A204.1 (cell line): ENCODE results near the gene ADAM19.

Source experiments
- FAIRE-seq: peaks from 2 replicates; lab custom pipeline; 2012; peaks lifted over from hg19 to GRCh38; lab: Jason Lieb, UNC

Gene ADAM19

GRCh38 chr5:157516006-157516405 lies 59.6 kb downstream of the ADAM19 start:
- FAIRE-seq, result no peak

GRCh38 chr5:157514974-157515373 lies 60.6 kb downstream of the ADAM19 start:
- FAIRE-seq, result no peak

- no peak for FAIRE-seq
These were observed 62.4 kb downstream of the ADAM19 start for GRCh38 chr5:157513182-157513581.

DNA sequence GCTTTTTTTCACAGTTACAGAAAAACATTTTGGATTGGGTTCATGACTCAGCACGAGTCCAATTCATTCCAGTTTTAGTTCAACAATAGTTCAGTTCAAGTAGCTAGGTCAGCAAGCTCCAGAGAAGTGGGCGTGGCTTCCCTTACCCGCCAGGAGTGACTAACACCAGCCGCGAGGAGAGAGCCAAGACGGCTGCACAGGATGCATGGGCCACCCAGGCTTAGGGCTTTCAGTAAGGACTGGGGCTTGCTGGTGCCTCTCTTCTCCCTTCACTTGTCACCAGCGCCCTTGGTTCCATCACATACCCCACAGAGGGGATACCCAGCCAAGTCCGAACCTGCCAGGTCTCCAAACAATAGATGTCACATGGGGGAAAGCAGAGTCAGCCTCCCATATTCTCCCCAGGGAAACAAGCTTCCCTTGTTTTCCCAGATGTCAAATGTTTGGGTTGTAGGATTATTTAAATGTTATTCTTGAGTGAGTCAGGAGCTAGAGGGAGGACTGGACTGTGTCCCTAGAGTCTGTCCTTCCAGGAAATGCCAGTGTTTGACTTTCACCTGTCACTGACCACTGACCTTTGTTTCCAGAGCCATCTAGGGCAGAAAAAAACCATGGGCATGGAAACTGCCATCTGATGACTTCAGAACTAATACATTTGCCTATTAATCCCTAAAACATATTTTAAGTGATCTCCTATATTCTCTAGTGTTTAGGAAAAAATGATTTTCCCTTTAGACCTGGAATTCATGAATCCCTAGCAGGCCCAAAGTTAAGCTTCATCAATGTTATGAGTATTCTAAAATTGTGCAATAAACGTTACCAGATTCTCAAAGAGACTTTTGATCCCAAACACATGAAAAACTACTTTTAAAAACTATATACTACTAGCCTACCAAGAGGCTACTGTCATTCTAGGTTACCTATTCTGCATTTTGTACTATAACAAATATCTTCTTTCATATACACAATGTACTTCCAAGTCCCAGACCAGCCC lies 63.6 kb downstream of the ADAM19 start:
- no peak for FAIRE-seq

- FAIRE-seq, result no peak
These were observed 64.9 kb downstream of the ADAM19 start for GRCh38 chr5:157510682-157511081.

- no peak for FAIRE-seq
These were observed 66.0 kb downstream of the ADAM19 start for GRCh38 chr5:157509587-157509986.

DNA sequence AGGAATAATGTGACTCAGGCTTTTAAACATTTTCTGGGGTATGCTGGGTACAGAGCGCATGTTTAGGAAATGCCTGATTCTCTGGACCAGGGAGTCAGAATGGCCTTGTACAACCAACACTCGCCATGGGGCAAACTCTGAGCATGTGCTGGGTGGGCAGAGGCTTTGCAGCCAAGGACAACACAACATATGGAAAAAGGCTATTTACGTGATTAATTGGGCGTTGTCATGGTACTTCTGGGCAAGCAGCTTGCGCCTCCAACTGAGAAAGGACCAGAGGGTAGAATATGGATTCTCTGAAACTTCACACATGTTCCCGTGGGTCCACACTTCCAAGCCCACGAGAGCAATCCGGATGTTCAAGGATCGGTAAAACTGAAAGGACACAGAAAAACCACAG lies 66.5 kb downstream of the ADAM19 start:
- no peak for FAIRE-seq

DNA sequence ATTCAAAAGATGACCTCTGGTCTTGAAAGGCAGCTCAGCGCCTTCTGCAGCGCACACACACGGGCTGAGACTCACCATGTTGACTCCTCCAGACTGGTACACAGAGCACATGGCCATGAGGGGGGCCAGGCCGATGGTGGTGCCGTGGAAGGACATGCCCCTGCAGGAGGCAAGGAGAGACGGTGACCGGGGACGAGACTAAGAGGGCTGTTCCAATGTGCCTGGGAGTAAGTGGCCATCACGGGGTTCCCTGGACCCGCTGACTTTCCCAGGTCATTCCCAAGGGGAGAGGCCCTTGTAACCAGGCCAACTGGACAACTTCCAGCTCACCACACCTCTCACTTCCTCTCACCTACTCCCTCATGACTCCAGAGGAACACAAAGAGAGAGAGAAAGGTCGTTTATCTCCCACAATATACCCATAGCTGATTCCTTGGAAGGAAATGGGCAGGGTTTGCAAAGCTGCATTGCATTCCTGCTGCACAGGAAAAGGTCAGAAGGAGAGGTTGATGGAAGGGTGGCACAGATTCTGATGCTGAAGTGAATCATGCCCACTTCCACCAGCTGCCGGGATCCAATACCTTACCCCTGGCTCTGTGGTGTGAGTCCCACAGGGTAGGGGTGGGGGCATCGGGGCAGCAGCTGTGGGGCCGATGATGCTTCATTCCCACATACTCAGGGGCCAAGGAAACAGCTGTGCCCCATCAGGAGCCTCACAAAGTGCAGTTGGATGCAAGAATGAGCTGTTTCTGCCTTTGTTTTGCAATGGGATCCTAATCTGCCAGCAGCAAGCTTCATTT lies 68.4 kb downstream of the ADAM19 start:
- FAIRE-seq, result no peak

DNA sequence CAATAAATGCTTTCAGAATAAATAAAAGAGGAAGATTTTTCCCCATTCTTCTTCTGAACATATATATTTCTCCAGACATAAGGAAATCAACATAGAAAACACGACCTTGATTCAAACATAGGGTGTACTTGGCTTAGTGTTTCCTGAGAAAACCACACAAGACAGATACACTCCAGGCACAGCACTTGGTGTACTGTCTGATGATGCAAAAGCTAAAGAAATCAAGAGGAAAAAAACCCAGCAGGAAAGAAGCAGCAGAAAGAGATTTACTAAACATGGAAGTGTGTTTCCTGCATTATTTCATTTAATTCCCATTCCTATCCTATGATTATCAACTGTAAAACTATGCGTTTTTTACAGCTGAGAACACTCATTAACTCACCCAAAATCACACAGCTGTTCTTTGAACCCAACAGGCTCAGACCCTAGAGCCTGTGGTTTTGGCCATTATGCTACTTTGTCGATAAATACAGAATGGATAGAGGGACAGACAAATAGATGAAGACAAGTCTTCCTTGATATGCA lies 69.4 kb downstream of the ADAM19 start:
- FAIRE-seq, result no peak

DNA sequence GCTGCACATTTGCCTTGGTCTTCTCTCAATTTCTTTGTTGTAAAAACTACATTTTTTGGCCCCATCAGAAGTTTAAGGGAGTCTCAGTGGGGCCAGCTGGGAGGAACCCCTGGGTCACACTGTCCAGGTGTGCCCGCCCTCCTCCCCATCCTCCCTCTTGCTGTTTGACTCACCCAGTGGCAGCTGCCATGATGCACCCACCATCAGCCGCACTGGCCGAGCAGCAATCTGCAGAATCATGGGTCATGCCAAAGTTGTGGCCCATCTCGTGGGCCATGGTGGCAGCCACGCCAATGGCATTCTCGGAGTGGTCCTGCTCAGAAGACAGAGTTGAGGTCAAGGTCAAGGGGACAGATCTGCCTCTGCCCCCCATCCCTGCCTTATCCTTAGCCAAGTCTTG lies 70.1 kb downstream of the ADAM19 start:
- FAIRE-seq, result no peak

DNA sequence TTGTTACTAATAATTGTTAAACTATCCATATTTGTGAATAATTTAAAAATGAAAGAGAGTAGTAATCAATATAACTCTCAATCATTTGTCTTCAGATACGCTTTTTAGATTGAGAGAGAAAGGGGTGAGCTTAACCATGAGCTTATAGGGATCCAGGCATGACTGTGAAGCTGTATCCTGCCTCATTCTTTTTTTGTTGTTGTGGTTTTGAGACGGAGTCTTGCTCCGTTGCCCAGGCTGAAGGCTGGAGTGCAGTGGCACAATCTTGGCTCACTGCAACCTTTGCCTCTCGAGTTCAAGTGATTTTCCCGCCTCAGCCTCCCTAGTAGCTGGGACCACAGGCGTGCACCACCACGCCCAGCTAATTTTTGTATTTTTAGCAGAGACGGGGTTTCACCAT lies 71.5 kb downstream of the ADAM19 start:
- FAIRE-seq, result no peak

GRCh38 chr5:157502143-157502647 lies 73.4 kb downstream of the ADAM19 start:
- no peak for FAIRE-seq

GRCh38 chr5:157497875-157498611 lies 77.5 kb downstream of the ADAM19 start:
- no peak for FAIRE-seq

DNA sequence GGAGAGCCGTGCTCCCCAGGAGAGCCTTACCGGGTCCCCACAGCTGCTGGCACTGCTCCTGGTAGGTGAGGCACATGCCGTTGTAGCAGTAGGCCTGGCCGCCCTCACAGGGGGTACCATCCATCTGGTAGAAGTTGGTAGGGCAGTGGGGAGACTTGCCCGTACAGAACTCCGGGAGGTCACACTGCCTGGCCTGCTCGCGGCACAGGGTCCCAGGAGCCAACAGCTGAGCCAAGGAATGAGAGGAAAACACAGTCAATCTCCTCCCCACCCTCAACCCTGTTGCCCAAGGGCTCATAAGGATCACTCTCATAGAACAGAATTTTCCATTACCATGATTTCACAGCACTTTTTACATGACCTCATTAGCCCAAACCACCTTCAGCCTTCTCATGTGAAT lies 78.7 kb downstream of the ADAM19 start:
- no peak for FAIRE-seq

GRCh38 chr5:157494178-157494832 lies 81.3 kb downstream of the ADAM19 start:
- no peak for FAIRE-seq

DNA sequence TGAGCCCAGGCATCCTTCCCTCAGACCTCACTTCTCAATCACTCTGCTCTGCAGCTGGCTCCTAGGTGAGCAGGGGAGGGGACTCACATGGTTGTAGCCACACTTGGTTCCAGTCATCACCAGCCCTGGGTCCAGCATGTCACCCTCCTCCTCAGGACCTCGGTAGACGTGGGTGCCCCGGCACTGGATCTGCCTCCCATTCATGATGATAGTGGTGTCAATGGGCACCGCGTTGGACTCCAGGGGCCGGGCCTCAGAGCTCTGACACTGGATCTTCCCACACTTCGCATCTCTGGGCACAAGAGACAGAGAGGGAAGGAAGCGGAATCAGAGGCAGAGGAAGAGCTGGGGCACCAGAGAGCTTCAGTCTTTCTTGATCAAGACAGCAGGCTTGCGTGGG lies 82.7 kb downstream of the ADAM19 start:
- FAIRE-seq, result no peak

GRCh38 chr5:157491471-157491995 lies 84.0 kb downstream of the ADAM19 start:
- no peak for FAIRE-seq

- no peak for FAIRE-seq
These were observed 88.2 kb downstream of the ADAM19 start for GRCh38 chr5:157487358-157487757.

- no peak for FAIRE-seq
These were observed 88.7 kb downstream of the ADAM19 start for GRCh38 chr5:157486861-157487260.

DNA sequence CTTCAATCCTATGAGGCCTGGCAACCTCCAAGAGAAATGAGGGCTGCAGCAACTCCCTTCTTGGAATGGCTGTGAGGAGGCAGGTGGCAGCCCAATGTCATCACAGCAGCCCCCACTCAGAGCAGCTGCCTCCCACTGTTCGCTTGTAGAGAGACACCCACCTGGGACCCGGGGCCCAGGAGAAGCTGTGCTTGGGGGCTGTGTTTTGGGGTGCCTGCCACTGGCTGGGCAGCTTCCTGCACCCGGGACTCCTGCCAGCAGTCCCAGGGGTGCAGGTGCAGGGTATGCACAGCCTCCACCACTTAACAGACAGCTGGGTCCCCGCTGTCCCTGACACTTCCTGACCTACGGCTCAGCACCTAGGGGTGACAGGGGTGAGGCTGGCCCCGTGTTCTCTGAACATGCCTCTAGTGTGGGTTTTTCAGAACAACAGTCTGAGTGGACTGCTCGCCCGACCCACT lies 89.3 kb downstream of the ADAM19 start:
- no peak for FAIRE-seq

DNA sequence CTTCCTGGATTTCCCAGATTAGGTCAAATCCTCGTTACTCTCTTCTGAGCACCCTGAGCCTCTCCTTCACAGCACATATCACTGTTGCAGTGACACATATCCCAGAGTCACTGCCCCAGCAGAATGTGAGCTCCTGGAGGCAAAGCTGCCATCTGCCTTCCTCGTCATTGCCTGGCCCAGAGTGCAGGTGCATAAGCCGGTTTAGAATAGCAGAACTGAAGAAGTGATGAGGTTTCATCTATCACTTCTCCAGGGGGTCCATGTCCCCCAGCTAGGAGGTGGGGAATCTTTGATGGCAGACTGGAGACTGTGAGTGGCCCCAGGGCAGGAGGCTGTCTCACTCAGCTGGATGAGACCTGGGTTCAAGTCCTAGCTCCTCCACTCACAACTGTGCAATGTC lies 89.8 kb downstream of the ADAM19 start:
- FAIRE-seq, result no peak
